Fibroblast of lung (primary cell): Measurements from ENCODE around the gene TRIM74. TPM values are rescaled to one million over a fixed set of nuclear protein-coding genes. Genes with fewer than 3 reads are reported as not detected.

Experiments used
- DNase-seq, 2 donors: peaks; one replicate each; pipeline versions ENCODE4 v3.0.0 to v3.0.0-alpha.2; 2010; ENCODE audit warnings: low read depth in 2 of 2
- H2AFZ ChIP-seq: 2 replicates; pipeline ENCODE4 v1.5.1; 2012; ENCODE audit warnings: low read length, control low read depth, inconsistent platforms
- H3K27ac ChIP-seq: 2 replicates; pipeline ENCODE4 v1.5.1; 2011; ENCODE audit warnings: low read length, control low read depth; ENCODE audit not compliant: insufficient read depth
- H3K27me3 ChIP-seq: 2 replicates; pipeline ENCODE4 v1.5.1; 2011; ENCODE audit warnings: mild to moderate bottlenecking, low read length; ENCODE audit not compliant: control insufficient read depth, insufficient read depth
- H3K36me3 ChIP-seq: 2 replicates; pipeline ENCODE4 v1.5.1; 2011; ENCODE audit warnings: low read length; ENCODE audit not compliant: control insufficient read depth, insufficient read depth
- H3K4me1 ChIP-seq: 2 replicates; pipeline ENCODE4 v1.5.1; 2011; ENCODE audit warnings: low read length; ENCODE audit not compliant: control insufficient read depth, insufficient read depth; ENCODE audit errors: extremely low read depth
- H3K4me2 ChIP-seq: 2 replicates; pipeline ENCODE4 v1.5.1; 2011; ENCODE audit warnings: low read length, control low read depth; ENCODE audit not compliant: insufficient read depth; ENCODE audit errors: extremely low read depth
- H3K4me3 ChIP-seq, 4 experiments: fragments of 200-600 bp in 1 of 4; sonication (generic) in 1 of 4; replicated peaks in 1 of 4; 2 replicates each; pipeline ENCODE4 v1.5.1; 2011 to 2016; ENCODE audit warnings: low read length in 4 of 4, low read depth in 3 of 4, mild to moderate bottlenecking in 3 of 4, control low read depth in 2 of 4, inconsistent platforms in 1 of 4, mixed read lengths in 1 of 4; ENCODE audit not compliant: insufficient read depth in 1 of 4; ENCODE audit errors: control extremely low read depth in 1 of 4
- H3K79me2 ChIP-seq: 2 replicates; pipeline ENCODE4 v1.5.1; 2012; ENCODE audit warnings: mild to moderate bottlenecking, low read length, inconsistent platforms; ENCODE audit not compliant: control insufficient read depth, insufficient read depth
- H3K9ac ChIP-seq: 2 replicates; pipeline ENCODE4 v1.5.1; 2011; ENCODE audit warnings: mild to moderate bottlenecking, low read length, control low read depth; ENCODE audit not compliant: insufficient read depth
- H3K9me3 ChIP-seq: 2 replicates; pipeline ENCODE4 v1.5.1; 2012; ENCODE audit warnings: low read depth, low read length; ENCODE audit not compliant: control insufficient read depth, insufficient read depth
- H4K20me1 ChIP-seq: 2 replicates; pipeline ENCODE4 v1.5.1; 2011; ENCODE audit warnings: low read length; ENCODE audit not compliant: control insufficient read depth, insufficient read depth; ENCODE audit errors: extremely low read depth
- CTCF ChIP-seq, 2 donors: IDR thresholded peaks in 1 of 2; conservative IDR thresholded peaks in 1 of 2; 1 replicate in 1 of 2; 2 replicates in 1 of 2; pipeline ENCODE4 v1.5.1; 2011 to 2012; ENCODE audit warnings: low read length in 2 of 2, control low read depth in 1 of 2, inconsistent platforms in 1 of 2, low read depth in 1 of 2, mild to moderate bottlenecking in 1 of 2
- EZH2 ChIP-seq: IDR thresholded peaks from 2 replicates; pipeline ENCODE4 v1.5.1; 2012; ENCODE audit warnings: low read length, control low read depth, mild to moderate bottlenecking; ENCODE audit errors: missing control alignments
- polyA plus RNA-seq, 2 donors: library from polyadenylated mRNA; depleted of rRNA in 1 of 2; stranded (reverse) in 1 of 2; unstranded in 1 of 2; fragments of >200 nt; gene quantifications; 2 replicates each; pipeline ENCODE4 v1.2.1, GENCODE V29; 2011 to 2012; ENCODE audit warnings: missing spikeins in 1 of 2
- total RNA-seq: library from RNA; depleted of rRNA; stranded (reverse); fragments of >200 nt; gene quantifications from 2 replicates; pipeline ENCODE4 v1.2.1, GENCODE V29; 2014

Gene TRIM74
- total and polyA plus RNA-seq, 2 donors (not counting 1 experiment from before 2014, with no cell fraction given) = not detected

- TF ChIP-seq CTCF (conservative IDR thresholded peaks at IDR 0.05 in 1 of 2, IDR thresholded peaks at IDR 0.05 in 1 of 2; ENCODE audit: low read depth in 1 of 2, low read length in 2 of 2) = no peak
- no peak for TF ChIP-seq EZH2
- Histone ChIP-seq H3K79me2 (peaks cover 25% of the 10 kb centered on the region), H2AFZ (peak within 1 kb of the TSS; percentile 56), H3K9me3 (no peaks in the 10 kb centered on the region), H3K27me3 (no peaks in the 10 kb centered on the region), H3K36me3 (peaks cover 9% of the 10 kb centered on the region), H3K4me3 (peak within 1 kb of the TSS; percentile 74 to 94 (median 80)), H3K27ac (peak within 1 kb of the TSS; percentile 92), H3K9ac (peak within 1 kb of the TSS; percentile 95), H3K4me1 (no peaks in the 10 kb centered on the region), H3K4me2 (peak within 1 kb of the TSS; percentile 79), H4K20me1 (no peaks in the 10 kb centered on the region)
- peak; percentile 85 to 87 for DNase-seq
Observed at GRCh38 chr7:72924733-72925545, 44.3 kb downstream of the TRIM74 start, which contains the start of gene POM121. Gene POM121 (plus strand): TSS chr7:72925095. CDS start chr7:72925122, 27 bp downstream.

DNA sequence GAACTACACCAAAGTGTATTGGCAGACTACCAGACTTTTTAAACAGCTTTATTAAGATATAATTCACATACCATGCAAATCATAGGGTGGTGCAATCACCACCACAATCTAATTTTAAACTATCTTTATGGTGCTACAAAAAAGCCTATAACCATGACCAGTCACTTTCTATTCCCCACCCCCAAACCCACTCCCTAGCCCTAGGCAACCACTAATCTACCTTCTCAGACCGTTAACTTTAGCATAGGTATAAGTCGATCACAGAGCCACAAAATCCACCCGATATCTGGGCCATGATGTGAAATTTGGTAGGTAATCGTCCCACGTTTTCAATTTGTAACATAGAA, 44.9 kb downstream of the TRIM74 start:
- H3K27me3 ChIP-seq = no peaks in the 10 kb centered on the region
- H3K36me3 ChIP-seq = peaks cover 9% of the 10 kb centered on the region
- no peaks in the 10 kb centered on the region for H4K20me1 ChIP-seq
- peak overlapping the region; percentile 95 for H3K9ac ChIP-seq
- peak overlapping the region; percentile 67 for H3K4me2 ChIP-seq
- H3K4me1 ChIP-seq = no peaks in the 10 kb centered on the region
- H3K4me3 ChIP-seq = peak overlapping the region; percentile 74 to 94 (median 80)
- no peaks in the 10 kb centered on the region for H3K9me3 ChIP-seq
- peaks cover 25% of the 10 kb centered on the region for H3K79me2 ChIP-seq
- TF ChIP-seq CTCF (conservative IDR thresholded peaks at IDR 0.05 in 1 of 2, IDR thresholded peaks at IDR 0.05 in 1 of 2; ENCODE audit: low read depth in 1 of 2, low read length in 2 of 2) = no peak
- TF ChIP-seq EZH2 = no peak
- H2AFZ ChIP-seq = peak overlapping the region; percentile 56
- DNase-seq = no peak
- H3K27ac ChIP-seq = peak overlapping the region; percentile 92

- Histone ChIP-seq H3K36me3 (no peaks in the 10 kb centered on the region), H2AFZ (no peak overlapping the region), H3K9me3 (no peaks in the 10 kb centered on the region), H3K4me3 (no peak overlapping the region), H3K79me2 (peaks cover 6% of the 10 kb centered on the region), H3K27me3 (no peaks in the 10 kb centered on the region), H3K9ac (no peak overlapping the region), H3K4me1 (no peaks in the 10 kb centered on the region), H3K27ac (no peak overlapping the region), H3K4me2 (no peak overlapping the region), H4K20me1 (no peaks in the 10 kb centered on the region)
- TF ChIP-seq EZH2 (no peak), CTCF (conservative IDR thresholded peaks at IDR 0.05 in 1 of 2, IDR thresholded peaks at IDR 0.05 in 1 of 2; ENCODE audit: low read depth in 1 of 2, low read length in 2 of 2) (no peak)
- DNase-seq = no peak
Observed at GRCh38 chr7:72919256-72919775, 50.0 kb downstream of the TRIM74 start.
